Stimulated activated CD8-positive, alpha-beta memory T cell treated with anti-CD3 and anti-CD28 coated beads, Interleukin-4, amount 100 ng/mL, for 4 hours (primary cell): Measurements from ENCODE around the gene ARHGEF12.

ENCODE experiments used
- DNase-seq, 2 donors: peaks; one replicate each; pipeline ENCODE4 v3.0.0-alpha.2; 2020; ENCODE audit warnings: low read depth in 2 of 2, low spot score in 1 of 2

Gene ARHGEF12

GRCh38 chr11:120410622-120411380, 74.6 kb downstream of the ARHGEF12 start:
- no peak for DNase-seq

GRCh38 chr11:120413480-120413879, 77.3 kb downstream of the ARHGEF12 start:
- no peak for DNase-seq

GRCh38 chr11:120420572-120420971, 84.4 kb downstream of the ARHGEF12 start:
- DNase-seq = no peak

DNA sequence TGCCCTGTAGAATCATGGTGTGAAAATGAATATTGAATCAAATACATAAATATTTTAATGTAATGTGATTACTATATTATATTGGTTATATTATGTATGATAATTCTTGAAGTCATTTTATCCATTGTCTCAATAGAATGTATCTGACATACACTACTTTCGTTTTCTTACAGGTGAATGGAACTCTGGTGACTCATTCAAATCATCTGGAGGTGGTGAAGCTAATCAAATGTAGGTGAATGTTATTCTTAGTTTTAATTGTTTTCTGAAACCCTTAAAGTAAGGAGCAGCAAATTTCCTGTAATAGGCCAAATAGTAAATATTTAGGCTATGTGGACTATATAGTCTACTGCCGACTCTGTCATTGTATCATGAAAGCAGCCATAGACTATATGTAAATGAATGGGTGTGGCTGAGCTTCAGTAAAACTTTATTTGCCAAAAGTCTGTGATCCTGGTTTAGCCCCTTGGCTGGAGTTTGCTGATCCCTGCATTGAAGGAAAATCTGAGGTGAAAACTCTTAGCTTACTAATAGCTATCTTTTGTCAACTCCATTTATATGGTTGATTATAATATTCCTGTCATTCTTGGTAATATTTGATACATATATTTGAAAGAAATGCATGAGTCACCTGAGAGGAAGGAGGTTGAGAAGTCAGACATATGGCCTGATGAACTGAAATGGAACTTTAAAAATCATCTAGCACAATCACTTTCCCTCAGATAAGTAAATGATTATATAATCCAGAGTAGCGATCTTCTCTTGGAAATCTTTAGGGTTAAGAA, 88.2 kb downstream of the ARHGEF12 start:
- no peak for DNase-seq

DNA sequence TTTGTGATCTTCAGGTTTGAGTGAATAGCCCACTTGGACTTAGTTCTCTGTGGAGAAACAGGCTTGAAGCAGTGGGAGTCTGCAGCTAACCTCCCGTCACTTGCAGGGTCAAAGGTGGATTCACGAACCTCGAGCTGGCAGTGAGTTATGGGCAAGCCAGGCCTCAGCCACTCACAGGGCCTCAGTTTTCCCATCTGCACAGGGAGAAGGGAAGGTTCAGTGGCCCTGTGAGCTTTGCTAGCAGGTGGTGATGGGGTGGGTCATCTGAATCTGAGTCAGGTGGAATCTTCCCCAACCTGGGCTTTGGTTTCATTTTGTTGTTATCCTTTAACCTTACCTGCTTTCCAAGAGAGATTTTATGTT, 88.7 kb downstream of the ARHGEF12 start:
- DNase-seq = no peak

- DNase-seq = no peak
These were observed 89.3 kb downstream of the ARHGEF12 start for GRCh38 chr11:120425527-120425926.

DNA sequence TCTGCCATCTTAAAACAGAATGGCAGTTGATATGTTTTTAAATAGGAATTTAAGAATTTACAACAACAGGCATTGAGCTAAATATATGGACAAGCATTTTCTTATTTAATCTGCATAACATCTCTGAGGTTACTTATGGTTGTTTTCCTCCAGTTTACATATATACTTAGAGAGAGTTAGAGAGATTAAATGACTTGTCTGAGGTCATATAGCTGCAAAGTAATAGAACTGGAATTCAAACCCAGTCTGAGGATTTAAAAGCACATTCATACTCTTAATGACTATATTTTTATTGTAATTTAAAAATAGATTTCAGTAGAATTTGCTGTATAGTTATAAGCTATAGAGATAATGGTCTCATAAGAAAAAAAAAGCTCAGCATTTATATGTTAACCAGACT, 93.9 kb downstream of the ARHGEF12 start:
- no peak for DNase-seq

- DNase-seq = no peak
These were observed 95.4 kb downstream of the ARHGEF12 start for GRCh38 chr11:120431633-120432032.

DNA sequence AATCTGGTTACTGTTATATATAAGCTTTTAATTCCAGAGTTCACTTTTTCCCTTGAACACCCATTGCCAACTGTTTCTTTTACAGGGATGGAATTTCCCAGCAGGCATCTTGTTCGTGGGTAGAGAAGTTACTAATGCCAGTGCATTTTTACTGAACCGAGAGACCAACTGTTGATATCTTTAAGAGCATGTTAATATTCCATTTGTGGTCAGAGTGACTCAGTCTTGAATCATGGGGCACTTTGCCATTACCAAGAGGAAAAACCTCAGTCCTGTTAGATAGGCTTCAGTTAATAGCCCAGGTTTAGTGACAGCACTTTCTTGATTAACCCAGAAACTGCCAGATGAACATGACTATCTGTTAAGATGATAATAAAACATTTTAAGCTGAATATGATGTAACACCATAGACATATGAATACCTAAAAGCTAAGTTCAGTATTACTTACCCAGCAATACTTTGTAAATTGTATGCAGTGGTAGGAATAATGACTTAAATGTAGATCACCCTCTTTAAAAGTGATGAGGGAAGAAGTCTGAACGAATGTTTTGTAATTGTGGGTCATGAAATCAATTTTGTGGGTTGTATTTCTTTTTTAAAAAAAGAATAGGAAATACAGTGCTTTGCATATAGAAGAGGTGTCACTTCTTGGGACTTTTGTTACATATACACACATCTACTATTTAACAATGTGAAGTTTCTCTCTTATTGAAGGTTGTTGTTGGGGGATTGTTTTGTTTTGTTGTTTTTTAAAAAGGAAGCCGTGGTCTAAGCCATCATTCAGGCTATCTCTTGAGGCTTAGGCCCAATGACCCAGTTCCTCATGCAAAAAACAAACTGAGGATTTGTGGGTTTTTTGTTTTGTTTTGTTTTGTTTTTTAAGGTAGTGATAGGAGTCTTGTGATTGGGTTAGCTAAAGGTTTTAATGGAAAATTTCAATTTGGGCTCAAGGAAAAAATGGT, 96.1 kb downstream of the ARHGEF12 start:
- DNase-seq = no peak

- DNase-seq = no peak
These were observed 105.4 kb downstream of the ARHGEF12 start for GRCh38 chr11:120441592-120441991.

DNA sequence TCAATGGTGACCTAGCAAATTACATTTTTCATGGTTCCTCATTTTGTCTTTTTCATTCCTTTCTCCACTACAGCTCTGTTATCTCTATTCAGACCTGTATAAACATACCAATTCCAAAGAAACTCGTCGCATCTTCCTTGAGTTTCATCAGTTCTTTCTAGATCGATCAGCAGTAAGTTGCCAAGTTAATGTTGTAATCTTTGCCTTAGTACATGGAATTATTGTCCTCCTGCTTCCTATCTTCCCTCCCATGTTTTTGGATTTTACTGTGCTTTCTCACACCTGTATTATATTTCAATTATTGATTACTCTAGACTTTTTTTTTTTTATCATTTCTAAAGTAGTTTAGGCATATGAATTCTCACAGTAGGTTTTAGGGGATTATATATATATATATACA, 105.8 kb downstream of the ARHGEF12 start:
- no peak for DNase-seq

GRCh38 chr11:120446802-120447201, 110.6 kb downstream of the ARHGEF12 start:
- DNase-seq = no peak

DNA sequence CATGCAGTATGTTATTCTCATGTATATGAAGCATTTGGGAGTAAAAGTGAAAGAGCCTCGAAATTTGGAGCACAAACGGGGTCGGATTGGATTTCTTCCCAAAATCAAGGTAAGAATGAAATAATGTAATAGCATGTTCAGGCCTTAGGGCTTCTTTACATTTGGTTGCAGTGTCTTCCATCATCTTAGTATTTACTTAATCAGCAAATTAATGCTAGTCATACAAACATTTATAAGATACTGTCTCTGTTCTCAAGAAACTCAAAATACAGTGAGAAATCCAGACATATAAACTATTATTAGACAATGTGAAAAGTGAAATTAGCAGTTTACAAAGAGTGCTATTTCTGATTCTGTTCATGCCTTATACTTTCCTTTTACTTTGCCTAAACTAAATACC, 112.0 kb downstream of the ARHGEF12 start:
- DNase-seq = no peak

DNA sequence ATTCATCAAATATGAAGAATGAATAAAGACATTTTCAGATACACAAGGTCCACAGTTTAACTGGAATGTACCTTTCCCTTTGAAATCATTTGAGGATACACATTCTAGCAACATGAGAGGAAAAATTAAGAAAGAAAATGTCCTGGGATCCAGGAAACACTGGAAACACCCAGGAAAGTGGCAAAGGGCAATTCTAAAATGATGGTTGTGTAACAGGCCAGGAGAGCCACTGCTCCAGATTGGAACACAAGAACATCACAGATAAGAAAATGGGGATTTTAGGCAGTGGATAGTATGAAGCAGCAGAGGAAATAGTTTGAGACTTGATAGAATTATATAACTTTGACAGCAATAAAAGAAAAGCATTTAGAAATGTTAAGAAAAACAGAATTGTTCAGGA, 119.3 kb downstream of the ARHGEF12 start:
- no peak for DNase-seq

DNA sequence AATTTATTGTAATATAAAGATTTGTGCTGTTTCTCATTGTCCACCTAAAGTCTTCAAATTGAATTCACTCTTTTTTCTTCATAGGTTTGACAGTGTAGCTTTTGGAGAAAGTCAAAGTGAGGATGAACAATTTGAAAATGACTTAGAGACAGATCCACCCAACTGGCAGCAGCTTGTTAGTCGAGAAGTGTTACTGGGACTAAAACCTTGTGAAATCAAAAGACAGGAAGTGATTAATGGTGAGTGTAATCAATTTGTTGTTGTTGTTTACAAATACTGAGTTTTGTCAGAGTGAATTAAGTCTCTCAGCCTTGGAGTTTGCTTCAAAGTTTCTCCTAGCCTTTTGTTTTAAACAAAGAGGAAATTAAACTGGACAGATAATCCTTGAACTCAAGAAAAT, 121.8 kb downstream of the ARHGEF12 start:
- DNase-seq = no peak

DNA sequence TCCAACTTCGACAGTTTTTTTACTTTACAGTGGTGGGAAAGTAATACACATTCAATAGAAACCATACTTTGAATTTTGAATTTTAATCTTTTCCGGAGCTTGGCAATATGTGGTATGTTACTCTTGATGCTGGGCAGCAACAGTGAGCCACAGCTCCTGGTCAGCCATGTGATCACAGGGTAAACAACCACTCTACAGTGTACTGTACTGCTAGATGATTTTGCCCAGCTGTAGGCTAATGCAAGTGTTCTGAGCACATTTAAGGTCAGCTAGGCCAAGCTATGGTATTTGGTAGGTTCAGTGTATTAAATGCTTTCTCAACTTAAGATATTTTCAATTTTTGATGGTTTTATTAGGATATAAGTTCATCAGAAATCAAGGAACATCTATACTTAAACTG, 126.6 kb downstream of the ARHGEF12 start:
- no peak for DNase-seq

DNA sequence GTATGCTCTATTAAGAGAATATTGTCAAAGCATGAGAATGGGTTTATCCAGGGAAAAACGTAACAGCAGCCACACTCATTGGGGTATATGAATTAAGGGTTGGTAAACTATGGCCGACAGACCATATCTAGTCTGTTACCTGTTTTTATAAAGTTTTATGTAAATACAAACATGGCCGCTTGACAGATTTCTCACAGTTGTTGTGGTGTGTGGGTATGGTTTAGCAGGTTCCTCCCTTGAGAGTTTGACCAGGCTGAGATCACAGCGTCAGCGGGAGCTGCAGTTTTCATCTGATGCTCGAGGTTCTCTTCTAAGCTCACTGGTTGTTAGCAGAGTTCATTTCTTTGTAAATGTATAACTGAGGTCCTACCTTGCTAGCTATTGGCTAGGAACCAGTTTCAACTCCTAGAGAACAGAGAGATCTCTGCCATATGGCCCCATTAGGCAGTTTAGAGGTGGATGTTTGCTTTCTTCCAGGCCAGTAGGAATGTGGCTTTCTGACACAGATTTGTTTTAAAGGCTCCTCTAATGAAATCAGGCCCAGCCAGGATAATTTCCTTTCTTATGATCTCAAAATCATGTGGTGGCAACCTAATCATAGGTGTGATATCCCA, 129.8 kb downstream of the ARHGEF12 start:
- DNase-seq = no peak

GRCh38 chr11:120467627-120468026, 131.4 kb downstream of the ARHGEF12 start:
- no peak for DNase-seq

- no peak for DNase-seq
These were observed 134.9 kb downstream of the ARHGEF12 start for GRCh38 chr11:120471131-120471530.

DNA sequence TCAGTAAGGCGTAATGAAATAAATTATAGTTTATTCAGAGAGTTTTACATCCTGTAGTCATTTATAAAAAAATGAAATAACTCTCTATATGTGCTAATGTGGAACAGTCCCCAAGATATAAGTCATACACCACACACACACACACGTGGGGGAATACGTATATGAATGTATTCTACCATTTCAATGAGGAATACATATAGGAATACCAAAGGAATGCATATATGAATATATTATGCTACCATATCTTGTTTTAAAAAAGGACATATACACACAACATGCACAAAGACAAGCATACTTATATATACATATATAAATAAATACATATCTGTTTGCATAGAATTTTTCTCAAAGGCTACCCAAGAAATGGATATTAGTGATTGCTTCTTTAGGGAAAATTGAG, 135.8 kb downstream of the ARHGEF12 start:
- DNase-seq = no peak

DNA sequence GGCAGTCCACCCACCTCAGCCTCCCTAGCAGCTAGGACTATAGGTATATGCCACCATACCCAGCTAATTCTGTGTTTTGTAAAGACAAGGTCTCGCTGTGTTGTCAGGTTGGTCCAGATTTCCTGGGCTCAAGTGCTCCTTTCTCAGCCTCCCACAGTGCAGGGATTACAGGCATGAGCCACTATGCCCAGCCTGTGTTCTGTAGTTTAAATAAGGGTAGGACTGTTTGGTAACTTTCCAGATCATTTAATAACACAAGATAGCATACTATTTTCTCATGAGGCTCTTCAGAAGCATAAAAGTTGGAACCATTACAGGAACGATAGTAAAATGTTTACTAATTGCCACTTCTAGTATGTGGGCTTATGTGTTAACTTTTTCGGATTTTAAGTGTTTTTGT, 137.3 kb downstream of the ARHGEF12 start:
- DNase-seq = no peak
